Tibial nerve (tissue), 4 donors: ENCODE results near the gene UGT1A3.

ENCODE experiments used
- EP300 ChIP-seq, 2 donors: sonication (generic); formaldehyde crosslinking; IDR thresholded peaks; one replicate each; pipeline ENCODE4 v1.6.1; 2017; ENCODE audit warnings: antibody characterized with exemption in 2 of 2, mild to moderate bottlenecking in 1 of 2
- TF ChIP-seq, protein P1 (sequence below), 5 experiments: fragments of 200-600 bp in 3 of 5; fragments of 450-650 bp in 2 of 5; sonication (generic) in 3 of 5; IDR thresholded peaks; one replicate each; pipeline ENCODE4 v1.5.1; 2016 to 2019; ENCODE audit warnings: antibody characterized with exemption in 5 of 5, mild to moderate bottlenecking in 3 of 5, moderate library complexity in 2 of 5

DNA sequence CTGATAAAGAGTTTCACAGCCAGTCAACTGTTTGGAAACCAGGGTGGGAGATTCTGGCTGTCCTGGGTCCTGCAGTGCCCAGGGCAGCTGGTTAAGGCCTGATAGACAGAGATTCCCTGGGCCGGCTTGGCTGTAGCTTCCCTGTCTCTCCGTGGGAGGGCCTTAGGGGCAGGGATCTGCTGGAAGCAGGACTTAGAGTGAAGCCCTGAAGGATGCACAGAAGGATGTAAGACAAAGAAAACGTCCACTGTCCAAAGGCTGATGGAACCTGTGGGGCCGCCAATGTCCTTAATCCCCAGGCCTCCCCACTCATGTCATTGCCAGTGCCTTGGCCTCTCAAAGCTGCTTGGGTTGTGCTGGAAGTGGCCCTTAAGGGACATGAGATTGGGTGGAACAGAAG, 82.2 kb downstream of the UGT1A3 start:
- TF ChIP-seq, protein P1, sequence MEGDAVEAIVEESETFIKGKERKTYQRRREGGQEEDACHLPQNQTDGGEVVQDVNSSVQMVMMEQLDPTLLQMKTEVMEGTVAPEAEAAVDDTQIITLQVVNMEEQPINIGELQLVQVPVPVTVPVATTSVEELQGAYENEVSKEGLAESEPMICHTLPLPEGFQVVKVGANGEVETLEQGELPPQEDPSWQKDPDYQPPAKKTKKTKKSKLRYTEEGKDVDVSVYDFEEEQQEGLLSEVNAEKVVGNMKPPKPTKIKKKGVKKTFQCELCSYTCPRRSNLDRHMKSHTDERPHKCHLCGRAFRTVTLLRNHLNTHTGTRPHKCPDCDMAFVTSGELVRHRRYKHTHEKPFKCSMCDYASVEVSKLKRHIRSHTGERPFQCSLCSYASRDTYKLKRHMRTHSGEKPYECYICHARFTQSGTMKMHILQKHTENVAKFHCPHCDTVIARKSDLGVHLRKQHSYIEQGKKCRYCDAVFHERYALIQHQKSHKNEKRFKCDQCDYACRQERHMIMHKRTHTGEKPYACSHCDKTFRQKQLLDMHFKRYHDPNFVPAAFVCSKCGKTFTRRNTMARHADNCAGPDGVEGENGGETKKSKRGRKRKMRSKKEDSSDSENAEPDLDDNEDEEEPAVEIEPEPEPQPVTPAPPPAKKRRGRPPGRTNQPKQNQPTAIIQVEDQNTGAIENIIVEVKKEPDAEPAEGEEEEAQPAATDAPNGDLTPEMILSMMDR (IDR thresholded peaks at IDR 0.05) = no peak
- no peak for TF ChIP-seq EP300 (IDR thresholded peaks at IDR 0.05)
